Measurements from ENCODE around the gene DHRSX.
"Not testable (repeated sequence)": the region's sequence is repeated elsewhere in the genome, so short reads cannot be mapped to it uniquely, and the experiment has no call there.

The DHRSX gene

GRCh38 chrX:2316534-2316933 is 184.2 kb downstream of the DHRSX start:
- no peak for DNase-seq (ENCODE audit: low read depth in 2 of 2)

- no peak for DNase-seq (ENCODE audit: low read depth in 2 of 2)
These were observed 185.3 kb downstream of the DHRSX start for GRCh38 chrX:2315434-2315833.

- DNase-seq (ENCODE audit: low read depth in 2 of 2) = no peak
These were observed 185.9 kb downstream of the DHRSX start for GRCh38 chrX:2314831-2315365.

GRCh38 chrX:2313864-2314640 is 186.7 kb downstream of the DHRSX start:
- DNase-seq (ENCODE audit: low read depth in 2 of 2) = no peak

GRCh38 chrX:2312061-2312591 is 188.7 kb downstream of the DHRSX start:
- not testable (repeated sequence) for DNase-seq (ENCODE audit: low read depth in 2 of 2)

GRCh38 chrX:2311501-2311900 is 189.3 kb downstream of the DHRSX start:
- no peak for DNase-seq (ENCODE audit: low read depth in 2 of 2)

GRCh38 chrX:2301901-2302300 is 198.9 kb downstream of the DHRSX start:
- DNase-seq (ENCODE audit: low read depth in 2 of 2) = no peak

GRCh38 chrX:2299871-2300270 is 200.9 kb downstream of the DHRSX start:
- DNase-seq (ENCODE audit: low read depth in 2 of 2) = no peak

- no peak for DNase-seq (ENCODE audit: low read depth in 2 of 2)
These were observed 214.0 kb downstream of the DHRSX start for GRCh38 chrX:2286731-2287130.

- no peak for DNase-seq (ENCODE audit: low read depth in 2 of 2)
These were observed 216.2 kb downstream of the DHRSX start for GRCh38 chrX:2284601-2285000.

GRCh38 chrX:2284133-2284532 is 216.6 kb downstream of the DHRSX start:
- DNase-seq (ENCODE audit: low read depth in 2 of 2) = no peak

- DNase-seq (ENCODE audit: low read depth in 2 of 2) = no peak
These were observed 217.5 kb downstream of the DHRSX start for GRCh38 chrX:2283111-2283859.

GRCh38 chrX:2282490-2283090 is 218.2 kb downstream of the DHRSX start:
- DNase-seq (ENCODE audit: low read depth in 2 of 2) = no peak

- no peak for DNase-seq (ENCODE audit: low read depth in 2 of 2)
These were observed 228.4 kb downstream of the DHRSX start for GRCh38 chrX:2272337-2272736.

GRCh38 chrX:2271595-2271994 is 229.2 kb downstream of the DHRSX start:
- DNase-seq (ENCODE audit: low read depth in 2 of 2) = not testable (repeated sequence)

- DNase-seq (ENCODE audit: low read depth in 2 of 2) = not testable (repeated sequence)
These were observed 230.0 kb downstream of the DHRSX start for GRCh38 chrX:2270783-2271182.

GRCh38 chrX:2267890-2268289 is 232.9 kb downstream of the DHRSX start:
- DNase-seq (ENCODE audit: low read depth in 2 of 2) = no peak

GRCh38 chrX:2266445-2267349 is 234.1 kb downstream of the DHRSX start:
- DNase-seq (ENCODE audit: low read depth in 2 of 2) = no peak

GRCh38 chrX:2265658-2266444 is 234.9 kb downstream of the DHRSX start:
- DNase-seq (ENCODE audit: low read depth in 2 of 2) = not testable (repeated sequence)

Measured in stimulated activated CD8-positive, alpha-beta memory T cell treated with anti-CD3 and anti-CD28 coated beads, Interleukin-7, amount 100 ng/mL, for 4 hours (primary cell).